Mesothelial cell of epicardium (in vitro differentiated cells): ENCODE results near the gene LRMDA. TPM values are rescaled to one million over a fixed set of nuclear protein-coding genes. Genes with fewer than 3 reads are reported as not detected.

ENCODE experiments used
- DNase-seq, 2 experiments: peaks; one replicate each; pipeline ENCODE4 v3.0.0; 2021; ENCODE audit warnings: low spot score in 2 of 2; ENCODE audit not compliant: unreplicated experiment in 2 of 2
- H3K27ac Mint-ChIP-seq: 2 replicates; pipeline ENCODE4 v1.8.0; 2021; ENCODE audit warnings: mixed read lengths
- H3K27me3 Mint-ChIP-seq: 2 replicates; pipeline ENCODE4 v1.8.0; 2021; ENCODE audit warnings: low read depth, mixed read lengths
- H3K36me3 Mint-ChIP-seq: 2 replicates; pipeline ENCODE4 v1.8.0; 2021; ENCODE audit warnings: mixed read lengths
- H3K4me1 Mint-ChIP-seq: 2 replicates; pipeline ENCODE4 v1.8.0; 2021; ENCODE audit warnings: mixed read lengths
- H3K4me3 Mint-ChIP-seq: 2 replicates; pipeline ENCODE4 v1.8.0; 2021; ENCODE audit warnings: mild to moderate bottlenecking, moderate library complexity, mixed read lengths
- H3K9me3 Mint-ChIP-seq: 2 replicates; pipeline ENCODE4 v1.8.0; 2021; ENCODE audit warnings: mixed read lengths
- CTCF ChIP-seq: fragments of 200-600 bp; sonication (generic); IDR thresholded peaks from one replicate; pipeline ENCODE4 v1.5.0; 2021; ENCODE audit warnings: antibody characterized with exemption; ENCODE audit not compliant: unreplicated experiment
- total RNA-seq: library from RNA; stranded (reverse); gene quantifications from 3 replicates; pipeline ENCODE4 v1.2.1, GENCODE V29; 2021

The LRMDA gene
- total RNA-seq, 1 donor from 2014 or later = 2.0 TPM

GRCh38 chr10:75630746-75631145 is 199.3 kb downstream of the LRMDA start:
- no peak for TF ChIP-seq CTCF
- no peaks in the 10 kb centered on the region for H3K9me3 Mint-ChIP-seq
- peaks cover 88% of the 10 kb centered on the region for H3K27me3 Mint-ChIP-seq
- no peak overlapping the region for H3K27ac Mint-ChIP-seq
- H3K4me3 Mint-ChIP-seq = no peak overlapping the region
- H3K36me3 Mint-ChIP-seq = no peaks in the 10 kb centered on the region
- DNase-seq = no peak
- H3K4me1 Mint-ChIP-seq = peaks cover 4% of the 10 kb centered on the region

DNA sequence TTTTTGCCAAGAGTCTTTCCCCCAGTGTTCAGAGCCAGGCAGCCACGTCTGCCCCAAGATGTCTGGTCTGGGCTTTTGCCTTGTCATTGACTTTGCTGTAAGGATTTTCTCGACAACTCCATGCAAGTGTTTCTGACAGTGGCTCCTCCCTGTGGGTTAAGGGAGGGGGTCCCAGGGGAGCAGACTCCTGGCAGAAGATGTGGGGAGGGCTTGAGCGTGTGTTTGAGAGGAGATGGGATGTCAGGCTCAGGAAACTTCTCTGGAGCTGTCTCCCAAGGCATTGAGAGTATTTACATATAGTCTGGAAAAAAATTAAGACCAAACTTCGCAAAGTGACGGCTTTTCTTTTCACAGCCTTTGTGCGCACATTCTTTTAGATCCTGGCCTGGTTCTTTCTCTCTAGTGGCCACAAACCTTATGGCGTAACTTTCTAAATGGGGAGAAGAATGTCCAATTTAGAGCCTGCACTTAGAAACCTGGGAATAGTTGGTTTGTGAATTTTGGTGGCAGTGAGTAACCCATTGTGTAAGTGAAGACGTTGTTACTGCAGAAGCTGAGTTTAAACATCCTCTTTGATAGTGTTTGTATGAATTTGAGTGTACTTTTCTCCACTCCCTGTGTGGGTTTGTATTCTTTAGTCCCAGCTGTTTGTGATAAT is 201.5 kb downstream of the LRMDA start:
- Mint-ChIP-seq H3K4me3 (no peak overlapping the region), H3K36me3 (no peaks in the 10 kb centered on the region), H3K27me3 (peaks cover 84% of the 10 kb centered on the region), H3K9me3 (no peaks in the 10 kb centered on the region), H3K4me1 (peaks cover 4% of the 10 kb centered on the region), H3K27ac (no peak overlapping the region)
- no peak for DNase-seq
- no peak for TF ChIP-seq CTCF

DNA sequence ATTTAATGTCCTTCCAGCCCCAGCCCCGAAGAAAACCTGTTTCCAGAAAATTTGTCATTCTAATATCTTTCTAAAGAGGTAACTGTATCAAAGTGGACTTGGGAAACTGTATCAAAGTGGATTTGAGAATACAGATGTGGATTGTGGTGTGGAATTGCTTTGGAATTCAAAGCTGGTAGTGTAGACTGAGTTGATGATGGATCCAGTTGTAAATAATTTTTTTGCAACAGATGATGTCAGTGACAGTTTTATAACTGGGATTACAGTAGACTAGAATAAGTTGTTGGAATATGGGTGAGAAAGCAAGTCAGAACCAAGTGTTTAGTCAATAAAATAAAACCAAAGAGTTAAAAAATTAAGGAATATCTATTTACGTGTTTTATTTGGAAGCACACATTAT is 202.1 kb downstream of the LRMDA start:
- peaks cover 4% of the 10 kb centered on the region for H3K4me1 Mint-ChIP-seq
- H3K4me3 Mint-ChIP-seq = no peak overlapping the region
- peaks cover 83% of the 10 kb centered on the region for H3K27me3 Mint-ChIP-seq
- no peaks in the 10 kb centered on the region for H3K36me3 Mint-ChIP-seq
- TF ChIP-seq CTCF = no peak
- no peak for DNase-seq
- no peaks in the 10 kb centered on the region for H3K9me3 Mint-ChIP-seq
- H3K27ac Mint-ChIP-seq = no peak overlapping the region

- H3K27me3 Mint-ChIP-seq = peaks cover 84% of the 10 kb centered on the region
- H3K4me1 Mint-ChIP-seq = peaks cover 15% of the 10 kb centered on the region
- no peak for TF ChIP-seq CTCF
- no peaks in the 10 kb centered on the region for H3K9me3 Mint-ChIP-seq
- no peak overlapping the region for H3K27ac Mint-ChIP-seq
- H3K36me3 Mint-ChIP-seq = no peaks in the 10 kb centered on the region
- H3K4me3 Mint-ChIP-seq = no peak overlapping the region
- no peak for DNase-seq
Measured at GRCh38 chr10:75634947-75635346, 203.5 kb downstream of the LRMDA start.

DNA sequence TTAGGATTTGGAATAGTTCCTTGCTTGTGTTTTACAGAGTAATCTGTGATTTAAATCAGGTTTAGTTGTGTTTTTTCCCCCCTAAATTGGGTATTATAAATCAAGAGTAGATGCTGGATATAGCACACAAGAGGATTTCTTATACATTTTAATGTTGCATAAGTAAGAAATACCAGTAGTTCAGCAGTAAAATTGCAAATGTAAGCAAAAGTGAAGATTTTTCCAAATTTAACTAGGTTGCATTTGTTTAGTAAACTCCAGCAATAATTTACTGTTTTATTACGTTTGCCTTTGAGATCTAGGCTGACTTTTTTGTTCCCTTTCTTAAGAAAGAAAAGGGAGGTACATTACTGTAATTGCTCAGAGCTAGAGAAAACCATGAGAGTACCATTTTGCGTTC is 207.3 kb downstream of the LRMDA start:
- Mint-ChIP-seq H3K4me1 (peaks cover 24% of the 10 kb centered on the region), H3K27me3 (peaks cover 67% of the 10 kb centered on the region), H3K4me3 (no peak overlapping the region), H3K27ac (no peak overlapping the region), H3K36me3 (no peaks in the 10 kb centered on the region), H3K9me3 (no peaks in the 10 kb centered on the region)
- no peak for TF ChIP-seq CTCF
- DNase-seq = no peak

DNA sequence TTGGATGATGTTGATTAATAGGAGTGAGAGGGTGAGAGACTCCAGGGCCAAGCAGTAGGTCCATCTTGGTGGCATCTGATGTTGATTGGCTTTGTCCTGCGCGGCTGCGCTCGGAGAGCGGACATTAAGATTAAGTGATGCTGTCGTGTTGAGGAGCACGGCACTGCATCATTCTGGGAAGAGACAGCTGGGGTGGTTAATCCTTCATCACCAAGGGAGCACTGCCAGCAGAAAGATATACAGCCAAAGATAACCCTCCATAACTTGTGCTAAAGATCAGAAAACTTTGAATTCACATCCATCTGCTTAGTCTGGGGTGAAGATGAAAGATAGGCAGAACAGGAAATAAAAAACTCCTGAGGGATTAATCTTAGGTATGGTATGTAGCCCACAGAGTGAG is 208.3 kb downstream of the LRMDA start:
- Mint-ChIP-seq H3K9me3 (no peaks in the 10 kb centered on the region), H3K27ac (peak overlapping the region; percentile 62), H3K4me3 (no peak overlapping the region), H3K27me3 (peaks cover 70% of the 10 kb centered on the region), H3K36me3 (no peaks in the 10 kb centered on the region), H3K4me1 (peaks cover 33% of the 10 kb centered on the region)
- no peak for TF ChIP-seq CTCF
- DNase-seq = no peak
